ENCODE results near the gene CLMN.

Gene CLMN

GRCh38 chr14:95134304-95134933 lies 185.3 kb downstream of the CLMN start:
- Histone ChIP-seq H3K36me3 (ENCODE audit: control insufficient read depth, insufficient read depth, low read length) (no peaks in the 10 kb centered on the region), H3K27me3 (ENCODE audit: control insufficient read depth, insufficient read depth, low read length) (no peaks in the 10 kb centered on the region), H3K4me1 (ENCODE audit: control insufficient read depth, insufficient read depth, low read length) (no peaks in the 10 kb centered on the region), H3K4me3 (ENCODE audit: low read length) (no peak overlapping the region), H3K27ac (ENCODE audit: low read depth, low read length) (no peak overlapping the region), H3K9ac (ENCODE audit: low read length) (no peak overlapping the region)

- Histone ChIP-seq H3K4me1 (ENCODE audit: control insufficient read depth, insufficient read depth, low read length) (no peaks in the 10 kb centered on the region), H3K27me3 (ENCODE audit: control insufficient read depth, insufficient read depth, low read length) (no peaks in the 10 kb centered on the region), H3K27ac (ENCODE audit: low read depth, low read length) (no peak overlapping the region), H3K4me3 (ENCODE audit: low read length) (no peak overlapping the region), H3K36me3 (ENCODE audit: control insufficient read depth, insufficient read depth, low read length) (peaks cover 5% of the 10 kb centered on the region), H3K9ac (ENCODE audit: low read length) (no peak overlapping the region)
These were observed 186.4 kb downstream of the CLMN start for GRCh38 chr14:95133282-95133681.

- H3K4me1 ChIP-seq (ENCODE audit: control insufficient read depth, insufficient read depth, low read length), result no peaks in the 10 kb centered on the region
- peaks cover 5% of the 10 kb centered on the region for H3K36me3 ChIP-seq (ENCODE audit: control insufficient read depth, insufficient read depth, low read length)
- H3K27me3 ChIP-seq (ENCODE audit: control insufficient read depth, insufficient read depth, low read length), result no peaks in the 10 kb centered on the region
- no peak overlapping the region for H3K4me3 ChIP-seq (ENCODE audit: low read length)
- H3K9ac ChIP-seq (ENCODE audit: low read length), result no peak overlapping the region
- no peak overlapping the region for H3K27ac ChIP-seq (ENCODE audit: low read depth, low read length)
These were observed 186.9 kb downstream of the CLMN start for GRCh38 chr14:95132760-95133159.
